GM12878 (cell line): ENCODE measurements around the gene OSBPL10. TPM values are rescaled to one million over a fixed set of nuclear protein-coding genes. Genes with fewer than 3 reads are reported as not detected.

ENCODE experiments used
- ATAC-seq: fragments of 200-7000 bp; cut with Tn5 transposase; 3 replicates; pipeline ENCODE4 v1.9.1; 2020; ENCODE audit warnings: mild to moderate bottlenecking, moderate library complexity
- BruUV-seq: library from RNA; stranded (reverse); fragments of 400-500 nt; replicated peaks from 2 replicates; lab custom pipeline; 2021; lab: Mats Ljungman, UMichigan
- CTCF ChIA-PET: fragments of 300-600 bp; sonication (Branson Sonifier 250); formaldehyde crosslinking; extraction: SDS; loops from one replicate; lab custom pipeline; 2021; ENCODE audit warnings: inconsistent platforms; lab: Yijun Ruan, JAX
- POLR2A ChIA-PET: fragments of 350-600 bp; formaldehyde crosslinking; extraction: SDS; loops from one replicate; lab custom pipeline; 2021; ENCODE audit warnings: inconsistent platforms; lab: Charles Lee
- RAD21 ChIA-PET: fragments of 300-600 bp; sonication (Branson Sonifier 250); formaldehyde crosslinking; loops from one replicate; lab custom pipeline; 2023; ENCODE audit warnings: antibody characterized with exemption; ENCODE audit not compliant: unreplicated experiment; lab: Charles Lee
- SMC1A ChIA-PET: fragments of 300-600 bp; sonication (Branson Sonifier 250); formaldehyde crosslinking; loops from one replicate; lab custom pipeline; 2023; ENCODE audit not compliant: unreplicated experiment, uncharacterized antibody; lab: Charles Lee
- DNase-seq: peaks from one replicate; pipeline ENCODE4 v3.0.0-alpha.2; 2011; ENCODE audit warnings: low read depth, low spot score
- FAIRE-seq: peaks from 3 replicates; lab custom pipeline; 2011; peaks lifted over from hg19 to GRCh38; lab: Jason Lieb, UNC
- H2AFZ ChIP-seq: 2 replicates; pipeline ENCODE4 v1.6.0; 2011; ENCODE audit warnings: low read depth, low read length, control low read depth; ENCODE audit not compliant: control insufficient read depth
- H3K27ac ChIP-seq: 2 replicates; pipeline ENCODE4 v1.5.1; 2011; ENCODE audit warnings: control low read depth; ENCODE audit not compliant: control insufficient read depth, insufficient read depth
- H3K27me3 ChIP-seq, 2 experiments: replicated peaks in 1 of 2; 2 replicates each; pipeline versions ENCODE4 v1.6.0 to v1.6.1; 2011; ENCODE audit warnings: low read length in 1 of 2; ENCODE audit not compliant: control insufficient read depth in 2 of 2, insufficient read depth in 2 of 2
- H3K36me3 ChIP-seq, 2 experiments: 2 replicates each; pipeline ENCODE4 v1.5.1; 2011; ENCODE audit warnings: low read length in 1 of 2; ENCODE audit not compliant: control insufficient read depth in 2 of 2, insufficient read depth in 2 of 2
- H3K4me1 ChIP-seq: 2 replicates; pipeline ENCODE4 v1.6.1; 2011; ENCODE audit warnings: mild to moderate bottlenecking, low read length, moderate library complexity, mixed read lengths; ENCODE audit not compliant: control insufficient read depth, insufficient read depth
- H3K4me2 ChIP-seq: 2 replicates; pipeline ENCODE4 v1.6.0; 2011; ENCODE audit warnings: control low read depth; ENCODE audit not compliant: control insufficient read depth, insufficient read depth
- H3K4me3 ChIP-seq: fragments of 200-600 bp; sonication (generic); 2 replicates; pipeline ENCODE4 v1.5.1; 2016
- H3K79me2 ChIP-seq: 2 replicates; pipeline ENCODE4 v1.6.0; 2011; ENCODE audit warnings: low read length; ENCODE audit not compliant: control insufficient read depth, insufficient read depth
- H3K9ac ChIP-seq: 2 replicates; pipeline ENCODE4 v1.8.0; 2011; ENCODE audit warnings: low read length, control low read depth, mixed read lengths; ENCODE audit not compliant: control insufficient read depth, insufficient read depth
- H3K9me3 ChIP-seq: replicated peaks from 3 replicates; pipeline ENCODE4 v1.5.1; 2011; ENCODE audit warnings: mild to moderate bottlenecking, low read length; ENCODE audit not compliant: control insufficient read depth, insufficient read depth
- H4K20me1 ChIP-seq: 2 replicates; pipeline ENCODE4 v1.6.0; 2011; ENCODE audit not compliant: control insufficient read depth, insufficient read depth
- ASH2L ChIP-seq: fragments of 300-600, 200-600 bp; sonication (generic); IDR thresholded peaks from 2 replicates; pipeline ENCODE4 v1.6.1; 2017; ENCODE audit warnings: low read depth, mild to moderate bottlenecking, borderline replicate concordance
- BCL11A ChIP-seq: IDR thresholded peaks from 2 replicates; pipeline ENCODE4 v1.6.1; 2011; ENCODE audit warnings: low read depth, low read length
- CHD2 ChIP-seq: IDR thresholded peaks from 2 replicates; pipeline ENCODE4 v1.6.1; 2011; ENCODE audit warnings: low read depth, low read length, improper control_type of control experiment, borderline replicate concordance
- IKZF2 ChIP-seq, 2 experiments: fragments of 450-650 bp; IDR thresholded peaks; 2 replicates each; pipeline ENCODE4 v1.6.1; 2017; ENCODE audit warnings: mild to moderate bottlenecking in 2 of 2, moderate library complexity in 2 of 2
- JUNB ChIP-seq: IDR thresholded peaks from 2 replicates; pipeline ENCODE4 v1.6.1; 2016; ENCODE audit warnings: antibody characterized with exemption, mild to moderate bottlenecking
- KAT2A ChIP-seq: conservative IDR thresholded peaks from 2 replicates; pipeline ENCODE4 v1.6.1; 2011; ENCODE audit warnings: low read depth, low read length; ENCODE audit not compliant: control insufficient read depth
- MEF2A ChIP-seq: IDR thresholded peaks from 2 replicates; pipeline ENCODE4 v1.6.1; 2011; ENCODE audit warnings: low read depth, mild to moderate bottlenecking, low read length, moderate library complexity; ENCODE audit not compliant: insufficient read depth
- MTA2 ChIP-seq: fragments of 450-650 bp; IDR thresholded peaks from 2 replicates; pipeline ENCODE4 v1.6.1; 2016; ENCODE audit warnings: low read depth, mild to moderate bottlenecking, moderate library complexity
- NFXL1 ChIP-seq: fragments of 450-650 bp; IDR thresholded peaks from 2 replicates; pipeline ENCODE4 v1.6.1; 2017; ENCODE audit warnings: antibody characterized with exemption, mild to moderate bottlenecking, borderline replicate concordance
- NFYA ChIP-seq: IDR thresholded peaks from 2 replicates; pipeline ENCODE4 v1.6.1; 2011; ENCODE audit warnings: low read depth, mild to moderate bottlenecking, low read length, improper control_type of control experiment, borderline replicate concordance
- RELA ChIP-seq: fragments of 450-650 bp; IDR thresholded peaks from 2 replicates; pipeline ENCODE4 v1.8.0; 2014; ENCODE audit warnings: borderline replicate concordance; ENCODE audit not compliant: partially characterized antibody
- SIX5 ChIP-seq: IDR thresholded peaks from 2 replicates; pipeline ENCODE4 v1.6.1; 2011; ENCODE audit warnings: mild to moderate bottlenecking, low read depth, low read length, moderate library complexity; ENCODE audit not compliant: severe bottlenecking
- SUZ12 ChIP-seq: fragments of 200-600 bp; sonication (generic); IDR thresholded peaks from one replicate; pipeline ENCODE4 v1.6.1; 2018; ENCODE audit warnings: antibody characterized with exemption, mild to moderate bottlenecking; ENCODE audit not compliant: unreplicated experiment
- ZNF207 ChIP-seq: fragments of 450-650 bp; IDR thresholded peaks from 2 replicates; pipeline ENCODE4 v1.6.1; 2014; ENCODE audit warnings: antibody characterized with exemption, mild to moderate bottlenecking, borderline replicate concordance
- ZZZ3 ChIP-seq: IDR thresholded peaks from 2 replicates; pipeline ENCODE4 v1.6.1; 2011; ENCODE audit warnings: low read depth; ENCODE audit not compliant: control insufficient read depth, insufficient read length
- WGBS: methylation state at CpG from one replicate; pipeline ENCODE4 v1.1.6; 2016; ENCODE audit warnings: low lambda C conversion rate; ENCODE audit not compliant: insufficient replicate concordance, insufficient coverage; ENCODE audit errors: missing lambda C conversion rate; 5-methylcytosine and 5-hydroxymethylcytosine counted together
- in situ Hi-C: fragments of 300-500 bp; cut with MboI; formaldehyde crosslinking; loops from 9 replicates; pipeline ENCODE4 v1.14.3; 2018; ENCODE audit warnings: mixed read lengths
- intact Hi-C: fragments of 100-400 bp; cut with micrococcal nuclease; formaldehyde crosslinking; loops from one replicate; pipeline ENCODE4 v1.14.2; 2022; ENCODE audit not compliant: unreplicated experiment
- polyA plus RNA-seq, 11 experiments: library from polyadenylated mRNA; depleted of rRNA in 4 of 11; unstranded in 6 of 11; stranded (reverse) in 5 of 11; fragments of >200 nt; fragmentation: Nextera tagmentation in 4 of 11; fragmentation: Illumina TruSeq in 1 of 11; extraction: Ambion mirVana in 4 of 11; extraction: Trizol in 1 of 11; gene quantifications; 1 replicate in 1 of 11; 2 replicates in 10 of 11; pipeline versions ENCODE4 v1.2.1 to v1.2.3, GENCODE V29; 2011 to 2016; ENCODE audit warnings: inconsistent platforms in 2 of 11, missing spikeins in 2 of 11, low read depth in 1 of 11
- total RNA-seq, 4 experiments: library from RNA; depleted of rRNA in 3 of 4; stranded (reverse); fragments of >200 nt in 3 of 4; fragmentation: Illumina TruSeq in 1 of 4; extraction: Trizol in 1 of 4; gene quantifications; 2 replicates each; pipeline versions ENCODE4 v1.2.1 to v1.2.3, GENCODE V29; 2013 to 2021
- TF ChIP-seq, protein P1 (sequence below): fragments of 150-350 bp; IDR thresholded peaks from 2 replicates; pipeline ENCODE4 v1.6.1; 2014; ENCODE audit warnings: mild to moderate bottlenecking, low read depth, low read length
- TF ChIP-seq, protein P2 (sequence below): IDR thresholded peaks from 2 replicates; pipeline ENCODE4 v1.6.1; 2011; ENCODE audit warnings: low read depth, mild to moderate bottlenecking, low read length, moderate library complexity, borderline replicate concordance; ENCODE audit errors: extremely low read depth
- TF ChIP-seq, protein P3 (sequence below): fragments of 450-650 bp; conservative IDR thresholded peaks from 2 replicates; pipeline ENCODE4 v1.6.1; 2017; ENCODE audit warnings: mild to moderate bottlenecking, moderate library complexity
- TF ChIP-seq, protein P4 (sequence below): IDR thresholded peaks from 2 replicates; pipeline ENCODE4 v1.6.1; 2012; ENCODE audit warnings: low read depth, low read length, improper control_type of control experiment

The OSBPL10 gene
- total and polyA plus RNA-seq, 10 of the 15 experiments (the other 5 are each of a cell fraction or from before 2014, with no cell fraction given) = 0.03 to 0.25 (median 0.09) TPM; not detected in 5

DNA sequence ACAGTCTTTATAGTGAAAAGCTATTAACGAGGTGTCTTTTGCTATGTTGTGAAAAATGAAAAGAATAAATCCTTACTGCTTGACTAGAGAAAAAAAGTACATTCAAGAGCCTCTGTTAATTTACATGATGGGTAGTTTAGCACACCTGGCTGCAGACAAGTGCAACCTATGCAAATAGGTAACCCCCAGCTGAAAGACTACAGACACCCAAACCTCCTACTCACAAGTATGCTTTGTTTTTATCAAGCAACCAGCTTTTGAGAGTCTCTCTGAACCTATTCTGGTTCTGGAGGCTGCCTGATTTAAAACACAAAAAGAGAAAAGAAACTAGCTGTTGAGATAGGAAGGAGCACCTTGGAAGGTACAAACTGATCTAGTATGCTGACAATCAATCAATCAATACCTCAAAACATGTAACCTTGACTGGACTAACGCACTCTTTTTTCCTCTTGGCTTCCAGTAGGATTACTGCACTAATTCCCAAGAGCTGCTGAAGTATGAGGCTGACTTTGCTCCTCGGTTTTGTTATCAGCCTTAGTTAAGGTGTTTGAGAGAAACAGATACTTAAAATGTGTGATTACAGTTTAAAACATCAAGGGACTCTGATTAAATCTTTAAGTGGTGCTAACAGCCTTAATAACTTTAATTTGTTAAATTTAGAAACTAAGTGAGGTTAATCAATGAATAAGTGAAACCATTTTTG, 63.6 kb downstream of the OSBPL10 start:
- peak overlapping the region; percentile 30 for H3K27ac ChIP-seq
- ChIA-PET RAD21 (no interaction called here), POLR2A (no interaction called here)
- intact Hi-C loops = no loop called here
- no peaks in the 10 kb centered on the region for H3K79me2 ChIP-seq
- WGBS = 21% methylated on average over 3 of the region's 3 CpGs
- H2AFZ ChIP-seq = peak overlapping the region; percentile 85
- H3K36me3 ChIP-seq = no peaks in the 10 kb centered on the region
- DNase-seq = peak; percentile 15
- BruUV-seq = no TSS peak
- peak overlapping the region; percentile 29; the same call in 1 of the 2 replicates for H3K4me3 ChIP-seq
- FAIRE-seq = peak; percentile 13
- peak; percentile 53 for ATAC-seq
- H3K4me2 ChIP-seq = peak overlapping the region; percentile 74
- TF ChIP-seq SUZ12 = no peak
- no peak for TF ChIP-seq ASH2L
- no peak for TF ChIP-seq RELA
- TF ChIP-seq, protein P1, sequence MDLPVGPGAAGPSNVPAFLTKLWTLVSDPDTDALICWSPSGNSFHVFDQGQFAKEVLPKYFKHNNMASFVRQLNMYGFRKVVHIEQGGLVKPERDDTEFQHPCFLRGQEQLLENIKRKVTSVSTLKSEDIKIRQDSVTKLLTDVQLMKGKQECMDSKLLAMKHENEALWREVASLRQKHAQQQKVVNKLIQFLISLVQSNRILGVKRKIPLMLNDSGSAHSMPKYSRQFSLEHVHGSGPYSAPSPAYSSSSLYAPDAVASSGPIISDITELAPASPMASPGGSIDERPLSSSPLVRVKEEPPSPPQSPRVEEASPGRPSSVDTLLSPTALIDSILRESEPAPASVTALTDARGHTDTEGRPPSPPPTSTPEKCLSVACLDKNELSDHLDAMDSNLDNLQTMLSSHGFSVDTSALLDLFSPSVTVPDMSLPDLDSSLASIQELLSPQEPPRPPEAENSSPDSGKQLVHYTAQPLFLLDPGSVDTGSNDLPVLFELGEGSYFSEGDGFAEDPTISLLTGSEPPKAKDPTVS = no peak
- TF ChIP-seq, protein P2, sequence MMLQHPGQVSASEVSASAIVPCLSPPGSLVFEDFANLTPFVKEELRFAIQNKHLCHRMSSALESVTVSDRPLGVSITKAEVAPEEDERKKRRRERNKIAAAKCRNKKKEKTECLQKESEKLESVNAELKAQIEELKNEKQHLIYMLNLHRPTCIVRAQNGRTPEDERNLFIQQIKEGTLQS = no peak
- no peak for TF ChIP-seq ZNF207
- TF ChIP-seq KAT2A = no peak
- TF ChIP-seq BCL11A = no peak
- TF ChIP-seq, protein P3, sequence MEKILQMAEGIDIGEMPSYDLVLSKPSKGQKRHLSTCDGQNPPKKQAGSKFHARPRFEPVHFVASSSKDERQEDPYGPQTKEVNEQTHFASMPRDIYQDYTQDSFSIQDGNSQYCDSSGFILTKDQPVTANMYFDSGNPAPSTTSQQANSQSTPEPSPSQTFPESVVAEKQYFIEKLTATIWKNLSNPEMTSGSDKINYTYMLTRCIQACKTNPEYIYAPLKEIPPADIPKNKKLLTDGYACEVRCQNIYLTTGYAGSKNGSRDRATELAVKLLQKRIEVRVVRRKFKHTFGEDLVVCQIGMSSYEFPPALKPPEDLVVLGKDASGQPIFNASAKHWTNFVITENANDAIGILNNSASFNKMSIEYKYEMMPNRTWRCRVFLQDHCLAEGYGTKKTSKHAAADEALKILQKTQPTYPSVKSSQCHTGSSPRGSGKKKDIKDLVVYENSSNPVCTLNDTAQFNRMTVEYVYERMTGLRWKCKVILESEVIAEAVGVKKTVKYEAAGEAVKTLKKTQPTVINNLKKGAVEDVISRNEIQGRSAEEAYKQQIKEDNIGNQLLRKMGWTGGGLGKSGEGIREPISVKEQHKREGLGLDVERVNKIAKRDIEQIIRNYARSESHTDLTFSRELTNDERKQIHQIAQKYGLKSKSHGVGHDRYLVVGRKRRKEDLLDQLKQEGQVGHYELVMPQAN = no peak
- TF ChIP-seq NFYA = no peak
- TF ChIP-seq, protein P4, sequence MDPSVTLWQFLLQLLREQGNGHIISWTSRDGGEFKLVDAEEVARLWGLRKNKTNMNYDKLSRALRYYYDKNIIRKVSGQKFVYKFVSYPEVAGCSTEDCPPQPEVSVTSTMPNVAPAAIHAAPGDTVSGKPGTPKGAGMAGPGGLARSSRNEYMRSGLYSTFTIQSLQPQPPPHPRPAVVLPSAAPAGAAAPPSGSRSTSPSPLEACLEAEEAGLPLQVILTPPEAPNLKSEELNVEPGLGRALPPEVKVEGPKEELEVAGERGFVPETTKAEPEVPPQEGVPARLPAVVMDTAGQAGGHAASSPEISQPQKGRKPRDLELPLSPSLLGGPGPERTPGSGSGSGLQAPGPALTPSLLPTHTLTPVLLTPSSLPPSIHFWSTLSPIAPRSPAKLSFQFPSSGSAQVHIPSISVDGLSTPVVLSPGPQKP = no peak
- no peak for TF ChIP-seq CHD2
- TF ChIP-seq MTA2 = no peak
- no peak for TF ChIP-seq MEF2A
- no peak for TF ChIP-seq NFXL1
- TF ChIP-seq SIX5 = no peak
- TF ChIP-seq JUNB = no peak
- TF ChIP-seq IKZF2 (IDR thresholded peaks at IDR 0.05) = no peak
- TF ChIP-seq ZZZ3 = no peak
- TF ChIP-seq, all 136 proteins: peak for 0
- H3K27me3 ChIP-seq = no peaks in the 10 kb centered on the region
- no peaks in the 10 kb centered on the region; the same call in 1 of the 3 replicates for H3K9me3 ChIP-seq
- no peak overlapping the region for H3K9ac ChIP-seq
- H4K20me1 ChIP-seq = no peaks in the 10 kb centered on the region
- ChIA-PET CTCF (interaction anchor here (1.0 kb wide), 1 partner anchor 29 kb away, joined by 3 read pairs; no protein-coding TSS in a partner anchor), SMC1A (no interaction called here)
- peaks cover 8% of the 10 kb centered on the region; the same call in 1 of the 2 replicates for H3K4me1 ChIP-seq
- in situ Hi-C loops = no loop called here
